ENCODE data around the gene DISP2.

GRCh38 chr15:40418126-40418525 lies 60.1 kb downstream of the DISP2 start:
- no peak for TF ChIP-seq SIN3A (conservative IDR thresholded peaks at IDR 0.05 in 1 of 2, IDR thresholded peaks at IDR 0.05 in 1 of 2; ENCODE audit: low read depth in 1 of 2, low read length in 2 of 2)
- TF ChIP-seq POLR2A (IDR thresholded peaks at IDR 0.05; ENCODE audit: control extremely low read depth in 1 of 2, low read depth in 2 of 2, low read length in 2 of 2): no peak
- TF ChIP-seq EP300 (IDR thresholded peaks at IDR 0.05; ENCODE audit: borderline replicate concordance in 1 of 2, low read depth in 2 of 2, low read length in 2 of 2): no peak
- TF ChIP-seq KDM1A (IDR thresholded peaks at IDR 0.05; ENCODE audit: borderline replicate concordance, low read length): no peak

All from H1 (cell line).